Prostate gland (tissue), 2 donors: Measurements from ENCODE around the gene PTPRD.

Source experiments
- CTCF ChIP-seq, 4 experiments: fragments of 200-600 bp in 2 of 4; fragments of 450-650 bp in 2 of 4; sonication (generic) in 2 of 4; IDR thresholded peaks; 1 replicate in 3 of 4; 2 replicates in 1 of 4; pipeline ENCODE4 v1.5.1; 2016 to 2019; ENCODE audit warnings: antibody characterized with exemption in 4 of 4, mild to moderate bottlenecking in 2 of 4, moderate library complexity in 2 of 4
- POLR2A ChIP-seq: fragments of 450-650 bp; IDR thresholded peaks from one replicate; pipeline ENCODE4 v1.6.1; 2016; ENCODE audit warnings: antibody characterized with exemption, mild to moderate bottlenecking
- POLR2AphosphoS5 ChIP-seq: sonication (generic); formaldehyde crosslinking; IDR thresholded peaks from one replicate; pipeline ENCODE4 v1.6.1; 2017; ENCODE audit warnings: antibody characterized with exemption

DNA sequence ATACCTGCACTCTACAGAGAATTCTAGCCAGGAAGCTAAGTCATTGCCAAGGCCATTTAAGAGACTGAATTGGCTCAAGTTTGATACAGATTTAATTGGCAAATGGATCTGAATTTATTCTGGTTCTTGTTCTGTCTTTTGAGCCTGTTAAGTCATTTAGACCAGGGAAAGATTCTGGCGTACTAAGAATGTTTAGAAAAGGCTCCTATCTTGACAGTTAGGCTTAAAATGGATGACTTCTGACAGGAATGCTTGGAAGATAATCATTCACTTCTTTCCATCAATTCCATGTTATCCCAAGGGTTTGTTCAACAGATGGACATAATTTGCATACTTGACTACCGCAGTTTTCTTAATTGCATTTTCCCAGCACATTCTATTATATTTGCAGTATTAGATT, 376.6 kb downstream of the PTPRD start:
- no peak for TF ChIP-seq CTCF (IDR thresholded peaks at IDR 0.05)
- no peak for TF ChIP-seq POLR2AphosphoS5
- no peak for TF ChIP-seq POLR2A
